CD4-positive, alpha-beta memory T cell (primary cell): ENCODE results near the gene OR1F1. TPM values are rescaled to one million over a fixed set of nuclear protein-coding genes. Genes with fewer than 3 reads are reported as not detected.
"Not testable (repeated sequence)": the region's sequence is repeated elsewhere in the genome, so short reads cannot be mapped to it uniquely, and the experiment has no call there.

ENCODE experiments used
- CTCF ChIA-PET: fragments of 350-600 bp; sonication (Branson Sonifier 250); formaldehyde crosslinking; loops from one replicate; lab custom pipeline; 2021; ENCODE audit warnings: inconsistent platforms; ENCODE audit not compliant: partially characterized antibody; lab: Charles Lee
- POLR2A ChIA-PET: fragments of 350-600 bp; sonication (Branson Sonifier 250); formaldehyde crosslinking; loops from one replicate; lab custom pipeline; 2021; ENCODE audit not compliant: partially characterized antibody; lab: Charles Lee
- DNase-seq, 5 donors: peaks; one replicate each; pipeline versions ENCODE4 v3.0.0 to v3.0.0-alpha.2; 2020 to 2022; ENCODE audit warnings: mixed read lengths in 1 of 5
- H3K27ac ChIP-seq: one replicate; pipeline ENCODE4 v1.7.0; 2013; ENCODE audit warnings: low read depth, low read length
- H3K27me3 ChIP-seq: 2 replicates; pipeline ENCODE4 v1.7.0; 2013; ENCODE audit warnings: mild to moderate bottlenecking, low read length, moderate library complexity; ENCODE audit not compliant: insufficient read depth
- H3K36me3 ChIP-seq: 2 replicates; pipeline ENCODE4 v1.7.0; 2013; ENCODE audit warnings: mild to moderate bottlenecking, low read length, moderate library complexity; ENCODE audit not compliant: insufficient read depth
- H3K4me1 ChIP-seq: 2 replicates; pipeline ENCODE4 v1.7.0; 2013; ENCODE audit warnings: mild to moderate bottlenecking, low read length, moderate library complexity; ENCODE audit not compliant: insufficient read depth
- H3K4me3 ChIP-seq, 2 donors: one replicate each; pipeline ENCODE4 v1.7.0; 2013; ENCODE audit warnings: low read length in 2 of 2, mild to moderate bottlenecking in 1 of 2
- H3K9me3 ChIP-seq, 2 donors: one replicate each; pipeline ENCODE4 v1.7.0; 2013; ENCODE audit warnings: low read length in 2 of 2, control low read depth in 1 of 2; ENCODE audit not compliant: control insufficient read depth in 1 of 2
- H3K27ac Mint-ChIP-seq, 7 donors: one replicate each; pipeline ENCODE4 v1.8.0; 2020 to 2021; ENCODE audit warnings: mixed read lengths in 7 of 7, mild to moderate bottlenecking in 6 of 7, inconsistent platforms in 3 of 7, moderate library complexity in 3 of 7
- H3K27me3 Mint-ChIP-seq, 2 donors: one replicate each; pipeline ENCODE4 v1.8.0; 2020 to 2021; ENCODE audit warnings: mixed read lengths in 2 of 2
- H3K36me3 Mint-ChIP-seq, 2 donors: one replicate each; pipeline ENCODE4 v1.8.0; 2020 to 2021; ENCODE audit warnings: mixed read lengths in 2 of 2, inconsistent platforms in 1 of 2, mild to moderate bottlenecking in 1 of 2
- H3K4me1 Mint-ChIP-seq, 4 donors: one replicate each; pipeline ENCODE4 v1.8.0; 2020 to 2021; ENCODE audit warnings: mixed read lengths in 4 of 4, mild to moderate bottlenecking in 1 of 4
- H3K4me3 Mint-ChIP-seq, 8 donors: one replicate each; pipeline ENCODE4 v1.8.0; 2020 to 2021; ENCODE audit warnings: mixed read lengths in 8 of 8, mild to moderate bottlenecking in 7 of 8, moderate library complexity in 6 of 8, inconsistent platforms in 3 of 8
- H3K9me3 Mint-ChIP-seq, 8 donors: one replicate each; pipeline ENCODE4 v1.8.0; 2020 to 2021; ENCODE audit warnings: mixed read lengths in 8 of 8, mild to moderate bottlenecking in 5 of 8, inconsistent platforms in 3 of 8, moderate library complexity in 1 of 8
- intact Hi-C: fragments of 100-400 bp; cut with micrococcal nuclease; formaldehyde crosslinking; loops from one replicate; pipeline ENCODE4 v1.15.1; 2023
- polyA plus RNA-seq, 2 donors: library from polyadenylated mRNA; unstranded; fragments of 300-500 nt; fragmentation: Illumina TruSeq; gene quantifications; one replicate each; pipeline ENCODE4 v1.2.3, GENCODE V29; 2021
- total RNA-seq, 2 experiments: library from RNA; stranded (reverse); gene quantifications; one replicate each; pipeline ENCODE4 v1.2.3, GENCODE V29; 2021

The OR1F1 gene
- total and polyA plus RNA-seq, 4 experiments from 2014 or later, result 0.49 to 0.97 TPM; not detected in 2

DNA sequence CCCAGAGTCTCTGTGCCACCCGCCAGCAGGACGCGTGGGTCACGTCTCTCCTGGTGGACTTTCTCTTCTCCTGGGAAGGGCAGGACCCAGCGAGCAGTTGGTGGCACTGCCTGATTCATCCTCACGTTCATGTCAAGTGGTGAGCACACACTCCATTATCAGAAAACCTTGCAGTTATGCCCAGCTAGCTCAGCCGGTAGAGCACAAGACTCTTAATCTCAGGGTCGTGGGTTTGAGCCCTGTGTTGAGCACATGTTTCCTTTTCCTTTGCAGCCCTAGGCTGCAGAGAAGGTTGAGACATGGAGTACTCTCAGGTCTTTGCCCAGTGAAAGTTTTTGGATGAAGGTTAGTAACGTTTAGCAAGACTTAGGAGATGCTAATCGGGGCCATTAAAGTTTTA lies 8.0 kb downstream of the OR1F1 start:
- Mint-ChIP-seq H3K4me3 (no peak overlapping the region), H3K27me3 (peaks cover 25 to 30% of the 10 kb centered on the region in 2 donors), H3K27ac (no peak overlapping the region), H3K9me3 (peaks cover 0 to 8% (median 1%) of the 10 kb centered on the region in 8 donors), H3K36me3 (peaks cover under 1% of the 10 kb centered on the region in 2 donors), H3K4me1 (peaks cover 2 to 16% (median 6%) of the 10 kb centered on the region in 4 donors)
- Histone ChIP-seq H3K9me3 (no peaks in the 10 kb centered on the region), H3K36me3 (no peaks in the 10 kb centered on the region), H3K27me3 (peaks cover 42% of the 10 kb centered on the region), H3K4me3 (no peak overlapping the region), H3K4me1 (peaks cover 10% of the 10 kb centered on the region), H3K27ac (no peak overlapping the region)
- ChIA-PET CTCF (no interaction called here), POLR2A (no interaction called here)
- DNase-seq, result no peak
- intact Hi-C loops, result no loop called here

- H3K36me3 Mint-ChIP-seq, H3K9me3 Mint-ChIP-seq, DNase-seq, H3K9me3 ChIP-seq, H3K4me3 ChIP-seq, H3K4me1 ChIP-seq, H3K27ac ChIP-seq, CTCF ChIA-PET, H3K4me1 Mint-ChIP-seq, POLR2A ChIA-PET, H3K4me3 Mint-ChIP-seq, intact Hi-C loops, H3K36me3 ChIP-seq: not testable (repeated sequence)
- H3K27me3 ChIP-seq, result peaks cover 25% of the 10 kb centered on the region
- Mint-ChIP-seq H3K27ac (peak overlapping the region in 1 of 7 donors; percentile 18), H3K27me3 (peaks cover 18 to 25% of the 10 kb centered on the region in 2 donors)
Observed at GRCh38 chr16:3197694-3198333, 9.8 kb downstream of the OR1F1 start.

- intact Hi-C loops, result no loop called here
Observed at GRCh38 chr16:3198334-3199072, 10.5 kb downstream of the OR1F1 start.

DNA sequence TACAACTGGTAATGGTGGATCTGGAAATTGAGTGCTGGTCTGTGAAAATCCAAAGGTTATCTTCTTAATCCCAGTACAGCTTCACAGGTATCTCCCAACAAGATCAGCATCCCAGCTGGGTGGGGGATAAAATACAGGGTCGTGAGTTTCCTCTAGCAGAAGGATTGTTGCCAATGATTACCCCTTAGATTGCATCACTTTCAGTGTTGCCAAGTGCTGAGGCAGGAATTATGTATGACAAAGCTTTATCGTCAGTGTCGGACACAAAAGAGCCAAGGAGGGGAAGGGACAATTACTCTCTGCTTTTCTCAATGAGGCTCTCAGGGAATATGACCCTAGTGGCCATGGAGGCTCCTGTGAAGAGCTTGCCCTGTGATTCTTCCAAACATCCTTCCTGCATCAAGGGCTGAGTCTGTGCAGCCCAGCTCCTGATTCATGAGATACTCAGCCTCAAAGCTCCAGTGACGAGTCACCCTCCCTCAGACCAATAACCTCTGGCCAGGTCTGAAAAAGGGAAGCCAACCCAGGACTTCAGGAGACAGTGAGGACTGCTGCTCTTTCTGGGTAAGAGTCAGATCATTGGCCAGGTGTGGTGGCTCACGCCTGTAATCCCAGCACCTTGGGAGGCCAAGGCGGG lies 15.0 kb downstream of the OR1F1 start:
- H3K9me3 Mint-ChIP-seq, result peaks cover 0 to 28% (median 17%) of the 10 kb centered on the region in 8 donors
- peaks cover 0 to 10% of the 10 kb centered on the region in 2 donors for H3K36me3 Mint-ChIP-seq
- Histone ChIP-seq H3K4me3 (no peak overlapping the region), H3K9me3 (peaks cover 0 to 7% of the 10 kb centered on the region in 2 donors), H3K27me3 (no peaks in the 10 kb centered on the region), H3K4me1 (no peaks in the 10 kb centered on the region), H3K27ac (no peak overlapping the region), H3K36me3 (no peaks in the 10 kb centered on the region)
- peaks cover 3 to 12% of the 10 kb centered on the region in 2 donors for H3K27me3 Mint-ChIP-seq
- ChIA-PET CTCF (no interaction called here), POLR2A (interaction anchor here (0.6 kb wide), 1 partner anchor 296 kb away, joined by 3 read pairs; no protein-coding TSS in a partner anchor)
- H3K4me1 Mint-ChIP-seq, result peaks cover 0 to 4% (median 1%) of the 10 kb centered on the region in 4 donors
- H3K4me3 Mint-ChIP-seq, result no peak overlapping the region
- no peak for DNase-seq
- intact Hi-C loops, result no loop called here
- H3K27ac Mint-ChIP-seq, result no peak overlapping the region

More at GRCh38 chr16:3198334-3199072, 10.5 kb downstream of the OR1F1 start:
- peaks cover 18 to 25% of the 10 kb centered on the region in 2 donors for H3K27me3 Mint-ChIP-seq
- ChIA-PET CTCF (interaction anchor here (1.0 kb wide), 1 partner anchor 10 kb away, joined by 3 read pairs; no protein-coding TSS in a partner anchor), POLR2A (interaction anchor here (0.8 to 1.1 kb wide), 2 partner anchors 13 to 17 kb away, joined by 3 read pairs; no protein-coding TSS in a partner anchor)
- DNase-seq, result no peak
- H3K4me3 Mint-ChIP-seq, result no peak overlapping the region
- Histone ChIP-seq H3K27me3 (peaks cover 18% of the 10 kb centered on the region), H3K36me3 (no peaks in the 10 kb centered on the region), H3K27ac (no peak overlapping the region), H3K4me1 (no peaks in the 10 kb centered on the region), H3K9me3 (no peaks in the 10 kb centered on the region), H3K4me3 (no peak overlapping the region)
- no peaks in the 10 kb centered on the region for H3K36me3 Mint-ChIP-seq
- peaks cover 0 to 3% (median 0%) of the 10 kb centered on the region in 8 donors for H3K9me3 Mint-ChIP-seq
- peak overlapping the region in 1 of 7 donors; percentile 18 for H3K27ac Mint-ChIP-seq
- H3K4me1 Mint-ChIP-seq, result peaks cover 0 to 9% (median 2%) of the 10 kb centered on the region in 4 donors

GRCh38 chr16:3205939-3206338 lies 17.9 kb downstream of the OR1F1 start:
- H3K4me1 Mint-ChIP-seq, H3K27me3 Mint-ChIP-seq, H3K9me3 ChIP-seq, H3K36me3 ChIP-seq, H3K27me3 ChIP-seq, H3K27ac ChIP-seq, H3K36me3 Mint-ChIP-seq, intact Hi-C loops, H3K4me3 Mint-ChIP-seq, H3K27ac Mint-ChIP-seq, DNase-seq, H3K4me3 ChIP-seq, CTCF ChIA-PET, H3K4me1 ChIP-seq: not testable (repeated sequence)
- POLR2A ChIA-PET, result interaction anchor here (0.9 kb wide), 1 partner anchor 9 kb away, joined by 4 read pairs; no protein-coding TSS in a partner anchor
- peaks cover 0 to 28% (median 17%) of the 10 kb centered on the region in 8 donors for H3K9me3 Mint-ChIP-seq

DNA sequence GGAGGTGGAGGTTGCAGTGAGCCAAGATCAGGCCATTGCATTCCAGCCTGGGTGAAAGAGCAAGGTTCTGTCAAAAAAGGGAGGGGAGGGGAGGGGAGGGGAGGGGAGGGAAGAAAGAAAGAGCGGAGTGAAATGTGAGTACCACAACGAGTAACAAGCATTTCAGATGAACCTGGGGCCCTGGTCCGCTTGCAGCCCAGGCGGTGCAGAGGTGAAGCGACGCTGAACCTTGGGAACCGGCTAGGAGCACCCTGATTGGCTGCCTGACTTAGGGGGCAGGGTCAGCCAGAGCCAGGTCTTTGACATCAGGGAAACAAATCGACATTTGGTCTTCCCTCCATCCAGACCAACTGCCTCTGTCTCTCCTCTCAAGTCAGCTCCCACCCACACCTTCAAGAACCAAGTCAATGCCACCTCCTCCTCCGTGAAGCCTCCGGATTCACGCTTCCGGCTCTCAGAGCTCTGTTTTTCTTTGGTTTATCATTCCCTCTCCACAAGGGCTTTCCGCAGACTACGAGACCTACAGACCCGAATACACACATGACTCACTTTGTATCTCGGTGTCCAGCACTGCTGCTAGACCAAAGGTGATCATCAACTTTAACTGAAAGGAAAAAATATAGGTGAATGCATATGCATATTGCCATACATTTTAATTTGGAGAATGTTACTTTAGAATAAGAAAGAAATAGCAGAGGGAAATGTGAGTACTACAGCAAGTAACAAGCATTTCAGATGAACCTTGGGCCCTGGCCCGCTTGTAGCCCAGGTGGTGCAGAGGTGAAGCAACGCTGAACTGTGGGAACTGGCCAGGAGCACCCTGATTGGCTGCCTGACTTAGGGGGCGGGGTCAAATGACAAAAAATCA lies 19.3 kb downstream of the OR1F1 start:
- intact Hi-C loops, result no loop called here
- ChIA-PET POLR2A (interaction anchor here (0.6 to 2.3 kb wide), 4 partner anchors 8 to 144 kb away, joined by 4 to 6 read pairs (median 4); no protein-coding TSS in a partner anchor), CTCF (interaction anchor here (1.3 to 1.5 kb wide), 2 partner anchors 9 to 92 kb away, joined by 3 read pairs; no protein-coding TSS in a partner anchor)
- H3K4me3 Mint-ChIP-seq, result no peak overlapping the region
- Histone ChIP-seq H3K36me3 (no peaks in the 10 kb centered on the region), H3K9me3 (peaks cover 0 to 7% of the 10 kb centered on the region in 2 donors), H3K27ac (no peak overlapping the region), H3K4me3 (no peak overlapping the region), H3K4me1 (no peaks in the 10 kb centered on the region), H3K27me3 (no peaks in the 10 kb centered on the region)
- peaks cover 0 to 8% (median 4%) of the 10 kb centered on the region in 4 donors for H3K4me1 Mint-ChIP-seq
- H3K27me3 Mint-ChIP-seq, result peaks cover 0 to 6% of the 10 kb centered on the region in 2 donors
- peaks cover 0 to 10% of the 10 kb centered on the region in 2 donors for H3K36me3 Mint-ChIP-seq
- H3K9me3 Mint-ChIP-seq, result peaks cover 0 to 28% (median 17%) of the 10 kb centered on the region in 8 donors
- DNase-seq, result no peak
- H3K27ac Mint-ChIP-seq, result peak overlapping the region in 1 of 7 donors; percentile 33
